Ectodermal cell (in vitro differentiated cells): ENCODE data around the gene NPC1.

Experiments
- H3K27ac ChIP-seq: 2 replicates; pipeline ENCODE4 v1.7.0; 2013; ENCODE audit warnings: mild to moderate bottlenecking, low read depth, low read length; ENCODE audit not compliant: insufficient read depth, poor library complexity, severe bottlenecking
- H3K27me3 ChIP-seq: 2 replicates; pipeline ENCODE4 v1.7.0; 2013; ENCODE audit warnings: mild to moderate bottlenecking, low read length; ENCODE audit not compliant: insufficient read depth, control insufficient read depth, poor library complexity, severe bottlenecking
- H3K36me3 ChIP-seq: one replicate; pipeline ENCODE4 v1.7.0; 2013; ENCODE audit warnings: low read length; ENCODE audit not compliant: control insufficient read depth, insufficient read depth
- H3K4me1 ChIP-seq: one replicate; pipeline ENCODE4 v1.7.0; 2013; ENCODE audit warnings: low read length; ENCODE audit not compliant: control insufficient read depth, insufficient read depth
- H3K4me3 ChIP-seq: 2 replicates; pipeline ENCODE4 v1.7.0; 2013; ENCODE audit warnings: low read depth, low read length, control low read depth; ENCODE audit not compliant: insufficient read depth
- H3K9me3 ChIP-seq: 2 replicates; pipeline ENCODE4 v1.7.0; 2013; ENCODE audit warnings: mild to moderate bottlenecking, low read length, moderate library complexity; ENCODE audit not compliant: control insufficient read depth
- WGBS, 2 experiments: methylation state at CpG; one replicate each; pipeline ENCODE4 v1.1.7; 2013; ENCODE audit warnings: missing lambda C conversion rate in 2 of 2; 5-methylcytosine and 5-hydroxymethylcytosine counted together

NPC1 gene

GRCh38 chr18:23528580-23529472 lies 57.5 kb downstream of the NPC1 start:
- Histone ChIP-seq H3K36me3 (peaks cover 36% of the 10 kb centered on the region), H3K27ac (no peak overlapping the region), H3K4me3 (no peak overlapping the region), H3K4me1 (no peaks in the 10 kb centered on the region), H3K9me3 (no peaks in the 10 kb centered on the region), H3K27me3 (no peaks in the 10 kb centered on the region)
- 94% methylated on average over 20 of the region's 20 CpGs for WGBS, 2 experiments

DNA sequence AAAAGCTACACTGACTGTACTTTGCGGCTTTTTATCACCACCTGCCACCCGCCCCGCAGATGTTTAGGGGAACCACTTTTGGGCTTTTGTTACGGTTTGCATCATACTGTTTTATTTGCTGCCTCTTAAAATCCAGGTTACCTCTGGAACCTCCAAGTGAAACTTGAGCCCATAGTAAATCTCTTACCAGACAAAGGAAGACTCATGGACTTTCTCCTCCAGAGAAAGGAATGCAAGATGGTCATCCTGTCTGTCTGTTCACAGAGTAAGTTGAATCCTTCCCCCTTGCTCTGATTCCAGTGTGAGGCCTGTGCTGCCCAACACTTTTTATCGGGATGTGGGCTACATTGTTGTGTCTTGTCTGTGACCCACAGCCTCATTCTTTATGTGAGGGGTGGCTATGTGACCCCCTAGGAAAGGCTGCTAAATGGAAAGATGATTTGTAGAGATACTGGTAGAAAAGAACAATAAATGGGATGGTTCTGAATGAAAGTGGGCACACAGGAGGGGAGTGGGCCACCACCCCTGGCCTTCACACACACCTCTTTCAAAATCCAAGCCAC lies 59.7 kb downstream of the NPC1 start:
- no peak overlapping the region for H3K4me3 ChIP-seq
- H3K27me3 ChIP-seq = no peaks in the 10 kb centered on the region
- no peaks in the 10 kb centered on the region for H3K9me3 ChIP-seq
- peaks cover 30% of the 10 kb centered on the region for H3K36me3 ChIP-seq
- no peaks in the 10 kb centered on the region for H3K4me1 ChIP-seq
- no peak overlapping the region for H3K27ac ChIP-seq
- 92 to 94% methylated on average over 5 of the region's 5 CpGs for WGBS, 2 experiments

DNA sequence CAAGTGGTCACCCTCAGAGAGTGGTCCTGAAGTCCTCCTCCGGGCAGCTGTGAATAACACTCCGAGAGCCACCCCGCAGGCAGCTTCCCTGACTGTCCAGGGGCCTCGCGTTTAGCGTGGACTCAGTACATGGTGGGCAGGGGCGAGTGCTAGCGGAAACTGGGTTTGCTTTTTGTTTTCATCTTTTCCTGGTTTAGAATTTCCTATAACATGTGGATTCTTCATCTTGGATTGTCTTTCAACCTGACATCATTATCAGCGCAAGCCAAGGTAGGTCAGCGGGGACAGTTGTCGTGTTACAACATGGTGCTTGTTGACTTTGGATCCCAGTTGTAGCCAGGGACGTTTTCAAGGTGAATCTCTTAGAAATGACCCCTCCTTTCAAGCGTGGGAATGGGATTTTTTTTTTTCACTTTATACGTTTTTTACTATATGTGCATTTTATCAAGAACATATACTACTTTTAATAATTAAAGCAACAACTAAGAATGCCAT lies 62.0 kb downstream of the NPC1 start:
- H3K36me3 ChIP-seq = peaks cover 18% of the 10 kb centered on the region
- WGBS, 2 experiments = 94 to 96% methylated on average over 12 to 13 of the region's 14 CpGs
- H3K4me1 ChIP-seq = no peaks in the 10 kb centered on the region
- no peaks in the 10 kb centered on the region for H3K27me3 ChIP-seq
- no peaks in the 10 kb centered on the region for H3K9me3 ChIP-seq
- no peak overlapping the region for H3K27ac ChIP-seq
- H3K4me3 ChIP-seq = no peak overlapping the region

- no peaks in the 10 kb centered on the region for H3K4me1 ChIP-seq
- peaks cover 13% of the 10 kb centered on the region for H3K36me3 ChIP-seq
- WGBS, 2 experiments = 93 to 96% methylated on average over 12 of the region's 12 CpGs
- no peak overlapping the region for H3K27ac ChIP-seq
- H3K27me3 ChIP-seq = no peaks in the 10 kb centered on the region
- no peaks in the 10 kb centered on the region for H3K9me3 ChIP-seq
- H3K4me3 ChIP-seq = no peak overlapping the region
Observed at GRCh38 chr18:23523429-23524212, 62.7 kb downstream of the NPC1 start.

DNA sequence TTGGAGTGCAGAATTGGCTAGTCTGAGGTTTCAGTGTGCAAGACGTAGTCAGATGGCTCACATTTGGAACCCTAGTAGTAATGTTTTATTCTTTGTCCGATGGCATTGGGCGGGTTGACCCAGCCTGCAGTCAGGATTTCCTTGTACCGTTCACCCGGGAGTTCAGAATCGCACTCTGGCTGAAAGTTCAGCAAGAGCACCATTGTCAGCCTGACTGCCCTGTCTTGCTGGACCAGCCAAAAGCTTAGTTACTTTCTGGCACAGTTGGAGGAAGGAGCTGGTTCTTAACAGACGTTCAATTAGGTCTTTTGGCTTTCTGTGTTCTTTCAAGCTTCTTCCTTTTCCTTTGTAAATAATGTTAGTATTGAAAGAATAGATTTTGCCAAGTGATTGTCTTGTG lies 64.4 kb downstream of the NPC1 start:
- Histone ChIP-seq H3K27me3 (no peaks in the 10 kb centered on the region), H3K36me3 (peaks cover 8% of the 10 kb centered on the region), H3K27ac (no peak overlapping the region), H3K4me3 (no peak overlapping the region), H3K4me1 (no peaks in the 10 kb centered on the region), H3K9me3 (no peaks in the 10 kb centered on the region)
- WGBS, 2 experiments = 92 to 97% methylated on average over 7 of the region's 7 CpGs

DNA sequence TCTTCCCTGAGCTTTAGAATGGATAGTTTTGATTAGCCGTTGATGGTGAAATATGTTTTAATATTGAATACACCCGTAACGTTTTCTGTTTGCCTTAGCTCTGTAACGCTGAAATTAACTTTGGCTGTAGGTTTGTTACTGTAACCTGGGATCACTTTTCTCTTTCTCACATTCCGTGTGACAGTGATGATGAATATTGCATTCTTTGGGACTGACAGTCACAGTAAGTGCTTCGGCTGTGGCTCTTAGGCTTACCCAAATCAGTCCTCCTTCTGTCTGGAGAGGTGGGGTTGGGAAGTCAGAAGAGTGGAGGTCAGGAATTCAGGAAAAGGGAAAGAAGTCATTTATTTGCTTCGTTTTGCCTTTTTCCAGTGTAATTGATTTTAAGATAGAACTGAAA lies 65.0 kb downstream of the NPC1 start:
- Histone ChIP-seq H3K27me3 (no peaks in the 10 kb centered on the region), H3K27ac (no peak overlapping the region), H3K36me3 (peaks cover 8% of the 10 kb centered on the region), H3K9me3 (no peaks in the 10 kb centered on the region), H3K4me3 (no peak overlapping the region), H3K4me1 (no peaks in the 10 kb centered on the region)
- 85 to 94% methylated on average over 7 of the region's 7 CpGs for WGBS, 2 experiments

DNA sequence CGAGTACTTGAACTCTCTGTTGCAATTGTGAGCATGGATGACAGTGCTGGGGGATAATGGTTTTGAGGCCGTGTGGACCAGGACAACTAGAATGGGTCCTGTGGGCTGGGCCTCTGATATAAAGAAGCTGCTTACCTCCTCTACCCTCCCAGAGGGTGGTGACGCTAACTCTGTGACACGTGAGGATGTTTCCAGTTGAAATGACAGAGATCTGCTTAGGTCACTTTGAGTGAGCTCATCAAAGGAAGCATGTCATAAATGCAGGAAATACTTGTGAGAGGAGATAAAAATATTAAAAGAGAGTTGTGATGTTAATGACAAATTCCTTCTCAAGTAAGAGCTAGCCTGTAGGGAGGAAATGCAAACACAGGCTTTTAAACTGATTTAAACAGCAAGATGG lies 66.6 kb downstream of the NPC1 start:
- no peaks in the 10 kb centered on the region for H3K27me3 ChIP-seq
- WGBS, 2 experiments = 83 to 88% methylated on average over 4 of the region's 4 CpGs
- peaks cover 8% of the 10 kb centered on the region for H3K36me3 ChIP-seq
- no peaks in the 10 kb centered on the region for H3K4me1 ChIP-seq
- H3K27ac ChIP-seq = no peak overlapping the region
- no peak overlapping the region for H3K4me3 ChIP-seq
- H3K9me3 ChIP-seq = no peaks in the 10 kb centered on the region

GRCh38 chr18:23515911-23516546 lies 70.3 kb downstream of the NPC1 start:
- H3K27me3 ChIP-seq = no peaks in the 10 kb centered on the region
- no peaks in the 10 kb centered on the region for H3K9me3 ChIP-seq
- no peaks in the 10 kb centered on the region for H3K4me1 ChIP-seq
- H3K27ac ChIP-seq = no peak overlapping the region
- H3K4me3 ChIP-seq = no peak overlapping the region
- 56 to 58% methylated on average over 17 of the region's 17 CpGs for WGBS, 2 experiments
- no peaks in the 10 kb centered on the region for H3K36me3 ChIP-seq

- Histone ChIP-seq H3K36me3 (peaks cover 4% of the 10 kb centered on the region), H3K27me3 (no peaks in the 10 kb centered on the region), H3K4me1 (no peaks in the 10 kb centered on the region), H3K4me3 (no peak overlapping the region), H3K27ac (no peak overlapping the region), H3K9me3 (no peaks in the 10 kb centered on the region)
- 96 to 97% methylated on average over 1 of the region's 1 CpG for whole genome bisulfite sequencing, 2 experiments
Observed at GRCh38 chr18:23512641-23513040, 73.7 kb downstream of the NPC1 start.
